Embryonic facial prominence (tissue), 1 donor: ENCODE results near the gene MAP1A.

Experiments
- DNase-seq: peaks from one replicate; pipeline ENCODE4 v3.0.0-alpha.2; 2016; ENCODE audit errors: extremely low spot score

MAP1A gene

DNA sequence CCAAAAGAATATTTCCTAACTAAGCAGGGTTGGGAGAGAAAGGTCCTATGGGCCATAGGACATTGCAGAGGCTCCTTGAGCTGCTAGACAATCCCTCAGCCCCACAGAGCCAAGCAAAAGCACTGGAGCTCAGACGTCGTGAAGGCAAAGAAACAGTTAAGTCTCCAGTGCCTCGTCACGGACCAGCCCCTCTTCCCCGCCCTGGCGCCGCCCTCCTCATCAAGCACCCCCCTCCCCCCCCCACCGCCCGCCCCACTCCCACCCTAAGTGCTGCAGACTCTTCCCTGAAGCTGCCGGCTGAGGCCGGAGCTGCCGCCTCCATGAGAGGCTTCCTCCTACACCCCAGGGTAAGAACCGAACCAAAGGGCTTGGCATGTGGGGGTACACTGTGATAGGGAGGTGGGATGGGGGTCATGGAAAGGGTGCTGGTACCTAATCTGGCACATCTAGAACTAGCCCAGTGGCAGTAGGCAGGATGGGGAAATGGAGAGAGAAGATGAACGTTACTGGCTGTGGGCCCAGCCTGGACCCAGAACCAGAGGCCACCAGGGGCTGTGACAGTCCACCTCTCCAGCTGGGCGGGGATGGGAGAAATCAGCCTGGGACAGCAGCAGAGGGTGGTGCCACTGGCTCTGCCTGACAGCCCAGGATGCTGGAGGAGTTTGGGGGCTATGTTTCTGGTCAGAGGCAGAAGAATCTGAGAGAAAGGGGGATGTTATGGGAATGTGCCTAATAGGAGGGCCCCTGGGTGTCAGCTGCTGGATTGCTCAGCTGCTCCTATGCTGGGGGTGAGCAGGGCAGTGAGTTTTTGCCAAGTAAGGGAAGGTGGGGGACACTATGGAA lies at the start of gene MAP1A:
MAP1A (plus strand) TSS at position 255 of the 843 bp plus-strand sequence. CDS start 3,866 bp downstream, outside the sequence.
- DNase-seq, result peak; percentile 52

DNA sequence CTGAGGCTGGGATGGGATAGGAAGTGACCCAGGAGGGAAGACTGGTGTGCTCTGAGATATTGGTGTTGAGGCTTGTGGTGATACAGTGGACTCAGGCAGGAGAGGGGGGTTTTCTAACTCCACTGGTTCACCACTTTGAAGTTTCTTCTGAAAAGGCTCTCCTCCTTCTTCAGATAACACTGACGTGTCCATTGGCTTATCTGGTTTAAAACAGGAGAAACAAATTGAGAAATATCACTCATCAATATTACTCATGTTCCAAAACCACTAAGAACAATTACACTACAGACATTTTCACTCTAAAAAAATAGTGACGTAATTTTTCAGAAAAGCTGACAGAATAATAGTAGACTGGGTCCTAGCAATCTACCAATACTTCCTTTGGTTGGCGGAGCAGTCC lies 47.5 kb upstream of the MAP1A start:
- DNase-seq, result no peak

DNA sequence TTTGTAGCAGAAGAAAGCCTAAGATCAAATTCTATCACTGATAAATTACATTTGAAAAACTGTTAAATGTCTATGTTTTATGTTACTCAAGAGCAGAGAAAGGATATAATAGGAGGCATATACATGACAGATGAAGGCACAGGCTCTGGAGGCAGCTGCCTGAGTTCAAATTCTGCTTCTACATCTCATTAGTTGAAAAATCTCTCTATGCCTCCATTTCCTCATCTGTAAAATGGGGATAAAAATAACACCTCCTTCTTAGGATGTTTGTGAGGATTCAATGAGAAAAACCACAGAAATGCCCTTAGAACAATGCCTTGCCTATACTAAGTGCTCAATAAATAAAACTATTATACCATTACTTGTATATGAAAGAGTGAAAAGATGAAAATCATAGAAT lies 45.4 kb upstream of the MAP1A start:
- no peak for DNase-seq

DNA sequence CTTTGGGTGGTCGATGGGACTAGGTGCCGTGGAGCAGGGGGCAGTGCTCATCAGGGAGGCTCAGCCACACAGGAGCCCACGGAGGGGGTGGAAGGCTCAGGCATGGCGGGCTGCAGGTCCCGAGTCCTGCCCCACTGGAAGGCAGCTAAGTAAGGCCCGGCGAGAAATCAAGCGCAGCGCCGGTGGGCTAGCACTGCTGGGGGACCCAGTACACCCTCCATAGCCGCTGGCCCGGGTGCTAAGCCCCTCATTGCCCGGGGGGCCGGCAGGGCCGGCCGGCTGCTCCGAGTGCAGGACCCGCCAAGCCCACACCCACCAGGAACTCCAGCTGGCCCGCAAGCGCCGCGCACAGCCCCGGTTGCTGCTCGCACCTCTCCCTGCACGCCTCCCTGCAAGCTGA lies 43.5 kb upstream of the MAP1A start:
- no peak for DNase-seq

DNA sequence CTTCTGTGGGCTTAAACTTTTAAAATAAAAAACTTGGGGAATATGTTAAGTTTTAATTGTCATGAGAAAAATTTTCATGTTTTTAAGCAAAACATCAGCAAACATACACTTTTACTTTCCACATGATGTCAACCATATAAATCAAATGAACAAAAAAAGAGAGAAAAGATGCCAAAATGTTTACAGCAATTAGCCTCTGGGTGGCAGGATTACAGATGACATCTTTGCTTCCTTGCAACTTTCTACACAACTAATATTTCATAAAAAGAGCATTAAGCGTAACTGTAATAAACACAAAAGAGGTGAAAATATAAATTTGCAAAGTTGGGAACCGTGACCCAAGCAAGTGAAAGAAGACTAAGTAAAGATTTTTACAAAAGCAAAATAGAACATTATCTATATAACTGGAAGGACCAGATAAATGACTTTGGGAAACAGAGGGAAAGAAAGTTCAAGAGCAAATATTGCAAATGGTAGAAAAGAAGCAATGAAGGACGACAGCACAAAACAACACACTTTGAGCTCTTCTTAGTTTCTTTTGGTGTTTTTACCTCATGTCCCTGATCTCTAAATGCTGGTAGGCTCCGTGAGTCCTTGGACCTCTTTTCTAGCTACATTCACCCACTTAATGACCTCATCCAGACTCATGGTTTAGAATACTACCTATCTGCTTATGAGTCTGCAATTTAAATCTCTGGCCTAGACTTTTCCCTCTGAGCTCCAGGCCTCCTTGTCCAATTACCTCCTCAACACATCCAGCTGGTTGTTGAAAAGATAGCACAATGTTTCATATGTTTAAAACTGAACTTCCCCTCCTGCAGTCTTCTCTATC lies 33.9 kb upstream of the MAP1A start:
- no peak for DNase-seq

DNA sequence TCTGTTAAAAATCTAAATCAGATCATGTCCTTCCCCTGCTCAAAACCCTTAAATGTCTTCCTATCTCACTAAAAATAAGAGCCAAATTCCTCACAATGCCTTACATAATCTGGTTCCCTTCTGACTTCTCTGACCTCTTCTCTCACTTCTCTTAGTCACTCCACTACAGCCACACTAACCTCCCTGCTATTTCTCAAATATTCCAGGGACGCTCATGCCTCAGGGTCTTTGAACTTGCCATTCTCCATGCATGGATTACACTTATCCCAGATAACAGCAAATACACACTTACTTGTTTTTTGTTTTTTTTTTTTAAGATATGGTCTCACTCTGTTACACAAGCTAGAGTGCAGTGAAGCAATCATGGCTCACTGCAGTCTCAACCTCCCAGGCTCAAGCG lies 33.0 kb upstream of the MAP1A start:
- DNase-seq, result no peak

DNA sequence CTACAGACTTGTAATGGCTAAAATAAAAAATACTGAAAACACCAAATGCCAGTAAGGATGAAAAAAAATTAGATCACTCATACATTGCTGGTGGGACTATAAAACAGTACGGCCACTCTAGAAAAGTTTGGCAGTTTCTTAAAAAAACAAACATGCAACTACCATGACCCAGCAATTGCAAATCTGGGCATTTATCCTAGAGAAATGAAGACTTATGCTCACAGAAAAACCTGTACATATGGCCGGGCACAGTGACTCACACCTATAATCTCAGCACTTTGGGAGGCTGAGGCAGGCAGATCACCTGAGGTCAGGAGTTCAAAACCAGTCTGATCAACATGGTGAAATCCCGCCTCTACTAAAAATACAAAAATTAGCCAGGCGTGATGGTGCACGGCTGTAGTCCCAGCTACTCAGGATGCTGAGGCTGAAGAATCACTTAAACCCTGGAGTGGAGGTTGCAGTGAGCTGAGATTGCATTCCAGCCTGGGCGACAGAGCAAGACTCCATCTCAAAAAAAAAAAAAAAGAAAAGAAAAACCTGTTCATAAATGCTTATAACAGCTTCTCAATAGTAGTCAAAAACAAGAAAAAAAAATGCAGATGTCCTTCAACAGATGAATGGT lies 30.0 kb upstream of the MAP1A start:
- DNase-seq, result no peak

DNA sequence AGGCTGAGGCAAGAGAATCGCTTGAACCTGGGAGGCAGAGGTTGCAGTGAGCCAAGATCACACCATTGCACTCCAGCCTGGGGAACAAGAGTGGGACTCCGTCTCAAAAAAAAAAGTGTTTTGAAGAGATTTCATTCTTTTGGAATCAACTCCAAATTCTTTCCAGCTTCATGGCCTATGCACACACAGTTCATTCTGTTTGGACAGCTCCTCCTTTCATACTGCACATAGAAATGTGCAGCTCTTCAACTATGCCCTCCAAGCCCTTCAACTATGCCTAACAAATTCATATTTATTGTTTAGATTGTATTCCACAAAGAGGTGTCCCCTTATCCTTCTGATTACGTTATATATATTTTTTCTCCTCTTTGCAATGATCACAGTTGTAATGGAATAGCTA lies 28.6 kb upstream of the MAP1A start:
- DNase-seq, result no peak

DNA sequence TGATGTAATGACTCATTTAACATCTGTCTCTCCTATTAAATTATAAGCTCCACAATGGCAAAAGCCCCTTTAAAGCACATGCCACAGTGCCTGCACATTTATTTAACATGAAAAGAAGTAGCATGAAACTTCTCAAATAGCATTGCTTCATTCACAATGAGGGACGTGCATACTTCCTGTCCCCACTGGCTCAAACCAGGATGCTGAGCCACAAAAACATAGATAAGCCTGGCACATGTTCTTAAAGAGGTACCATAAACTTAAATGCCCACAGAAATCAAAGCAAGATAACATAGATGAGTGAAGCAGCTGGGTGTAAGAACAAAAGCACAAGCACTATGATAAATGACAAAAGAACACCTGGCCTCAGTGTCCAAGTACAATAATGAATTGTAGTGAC lies 28.2 kb upstream of the MAP1A start:
- DNase-seq, result no peak

DNA sequence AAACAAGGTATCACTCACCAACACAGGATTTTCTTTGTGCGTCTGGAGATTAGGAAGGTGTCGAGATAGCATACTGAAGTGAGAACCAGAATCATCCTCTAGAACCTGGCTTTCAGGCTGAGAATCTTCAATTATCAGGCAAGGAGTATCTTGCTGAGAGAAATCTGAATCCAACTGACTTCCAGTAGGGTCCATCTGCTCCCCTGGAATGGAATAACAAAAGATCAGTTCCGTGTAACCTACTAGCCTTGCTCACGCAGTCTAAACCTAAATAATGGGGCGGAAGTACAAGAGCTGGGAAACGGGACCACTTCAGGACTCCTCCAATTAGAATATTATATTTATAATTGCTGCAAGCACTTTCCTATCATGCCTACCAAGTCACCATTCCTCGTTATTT lies 25.1 kb upstream of the MAP1A start:
- DNase-seq, result no peak

DNA sequence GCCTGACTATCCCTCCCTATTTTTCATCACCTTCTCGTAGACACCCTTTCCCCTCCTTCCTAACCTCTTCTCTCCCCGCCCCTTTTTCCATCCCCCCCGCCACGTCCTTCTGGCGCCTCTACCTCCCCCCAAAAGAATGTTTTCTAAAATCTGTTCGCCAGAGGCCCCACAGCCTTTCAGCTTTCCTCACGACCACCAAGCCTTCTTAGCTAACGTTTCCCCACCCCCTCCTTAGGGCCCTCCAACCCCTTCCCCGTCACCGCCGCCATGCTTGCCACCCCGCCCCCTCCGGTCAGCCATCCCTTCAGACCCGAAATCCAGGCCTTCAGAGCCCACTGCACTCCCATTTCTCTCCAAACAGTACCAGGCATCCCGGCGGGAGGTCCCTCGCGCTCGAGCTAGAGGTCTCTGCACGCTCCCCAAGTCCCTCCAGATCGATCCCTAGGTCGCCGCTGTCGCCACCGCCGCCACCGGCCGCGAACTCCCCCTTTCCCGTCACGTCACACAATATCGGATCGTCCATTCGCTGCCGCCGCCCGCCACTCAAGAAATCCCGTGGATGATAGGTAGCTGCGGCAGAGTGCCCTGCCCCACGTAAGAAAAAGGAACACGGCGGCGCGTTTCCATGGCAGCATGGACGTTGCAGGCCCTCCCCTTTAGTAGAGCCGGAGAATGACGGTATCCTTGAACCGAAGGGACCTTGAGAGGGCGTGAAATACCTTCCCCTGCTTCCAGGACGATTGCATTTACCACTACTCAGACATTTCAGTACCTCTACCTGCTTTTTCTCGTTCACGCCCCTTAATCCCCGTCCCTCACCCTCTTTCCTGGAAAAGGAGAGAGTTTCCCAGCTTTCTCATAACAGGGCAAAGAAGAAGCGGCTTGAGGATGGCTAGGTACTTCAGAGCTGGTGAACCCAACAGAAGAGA lies 24.5 kb upstream of the MAP1A start, which contains the start of gene TP53BP1:
TP53BP1 (minus strand) TSS at position 484 of the 929 bp plus-strand sequence; CDS start at position 371, 113 bp downstream.
- DNase-seq, result peak; percentile 94

DNA sequence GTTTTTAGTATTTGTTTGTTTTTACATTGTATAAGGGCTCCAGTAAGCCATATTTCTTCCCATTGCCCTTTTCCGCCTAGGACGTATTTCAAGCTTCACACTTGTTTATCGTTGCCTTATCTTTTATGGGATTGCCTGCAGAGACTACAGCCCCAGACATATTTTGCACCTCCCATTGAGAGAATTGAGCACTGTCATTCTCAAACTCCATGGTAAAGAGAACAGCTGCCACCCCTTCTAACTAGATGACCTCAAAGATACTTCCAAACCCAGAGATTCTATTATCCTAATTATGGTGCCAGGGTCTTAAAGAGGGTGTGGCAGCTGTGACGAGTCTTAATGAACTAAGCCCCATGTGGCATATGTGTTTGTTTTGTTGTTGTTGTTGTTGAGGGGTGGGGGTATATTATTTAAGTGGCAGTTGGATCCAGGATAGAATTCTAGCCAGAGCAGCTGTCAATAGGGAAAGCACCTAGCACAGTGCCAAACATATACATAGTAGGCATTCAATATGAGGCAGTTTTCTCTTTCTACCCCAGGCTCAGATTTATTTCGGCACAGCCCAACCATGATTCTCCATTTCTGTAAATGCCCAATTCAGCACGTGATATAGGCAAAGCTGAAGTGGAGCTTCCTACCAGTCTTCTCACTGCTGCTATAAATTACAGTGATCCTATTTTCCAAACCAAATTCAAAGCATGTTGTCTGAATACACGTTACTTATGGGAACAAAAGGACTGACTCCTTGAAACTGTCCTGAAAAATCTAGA lies 23.5 kb upstream of the MAP1A start:
- no peak for DNase-seq

DNA sequence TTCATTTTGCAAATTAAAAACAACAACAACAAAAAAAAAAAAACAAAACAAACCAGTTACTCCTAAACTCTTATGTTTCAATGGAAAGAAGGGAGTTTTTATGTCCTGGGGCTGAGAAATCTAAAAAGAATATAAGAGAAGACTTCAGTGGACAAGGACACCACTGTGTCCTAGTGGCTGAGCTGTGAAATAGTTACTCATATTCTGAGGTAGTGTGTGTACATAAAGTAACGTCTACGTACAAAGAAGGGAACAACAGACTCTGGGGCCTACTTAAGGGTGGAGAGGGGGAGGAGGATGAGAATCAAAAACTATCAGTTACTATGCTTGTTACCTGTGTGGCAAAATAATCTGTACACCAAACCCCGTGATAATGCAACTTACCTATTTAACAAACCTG lies 18.4 kb upstream of the MAP1A start:
- DNase-seq, result no peak

DNA sequence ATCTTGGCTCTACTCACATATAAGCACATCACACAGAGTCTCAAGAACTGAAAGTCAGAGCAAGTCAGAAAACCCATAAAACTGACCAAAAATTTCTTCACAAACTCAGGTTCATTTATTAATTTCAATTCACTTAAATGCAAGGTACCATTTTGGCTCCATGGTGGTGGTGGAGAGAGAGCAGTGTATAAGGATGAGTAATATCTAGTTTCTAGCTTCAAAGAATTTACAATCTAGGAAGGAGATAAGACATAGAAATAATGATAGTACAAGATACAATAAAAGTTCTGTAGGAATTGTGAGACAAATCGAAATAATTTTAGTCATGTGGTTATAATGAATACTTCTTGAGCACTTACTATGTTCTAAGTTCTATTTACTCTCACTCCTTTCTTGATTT lies 17.8 kb upstream of the MAP1A start:
- no peak for DNase-seq

DNA sequence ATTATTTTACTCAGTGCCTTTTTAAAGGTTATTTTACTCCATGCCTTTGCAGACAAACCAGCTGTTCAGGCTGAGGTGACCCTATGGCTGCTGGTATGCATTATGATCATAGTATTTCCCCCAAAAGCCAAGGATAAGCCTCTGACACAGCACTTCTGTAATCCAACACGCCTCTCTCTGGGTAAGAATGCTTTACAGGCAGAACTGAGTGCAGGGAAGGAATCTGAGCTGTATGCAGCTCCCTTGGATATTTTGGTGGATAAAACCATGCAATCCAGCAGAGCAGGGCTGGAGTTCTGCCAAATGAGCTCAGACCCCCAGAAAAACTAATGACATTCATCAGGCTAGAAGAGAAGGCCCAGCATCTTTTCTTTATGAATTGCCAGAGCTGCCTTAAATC lies 11.7 kb upstream of the MAP1A start:
- DNase-seq, result peak; percentile 81

DNA sequence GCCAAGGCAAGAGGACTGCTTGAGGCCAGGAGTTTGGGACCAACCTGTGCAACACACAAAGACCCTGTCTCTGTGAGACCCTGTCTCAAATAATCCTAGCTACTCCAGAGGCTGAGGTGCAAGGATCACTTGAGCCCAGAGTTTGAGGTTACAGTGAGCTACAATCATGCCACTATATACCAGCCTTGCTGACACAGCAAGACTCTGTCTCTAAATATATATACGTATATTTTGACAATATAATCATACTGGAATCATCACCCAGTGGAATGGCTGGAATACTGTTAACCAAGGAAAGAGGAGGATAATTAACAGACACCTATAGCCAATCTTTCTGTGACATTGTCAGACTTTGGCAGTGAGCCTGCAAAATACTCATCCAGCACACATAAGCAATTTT lies 9.0 kb upstream of the MAP1A start:
- no peak for DNase-seq

DNA sequence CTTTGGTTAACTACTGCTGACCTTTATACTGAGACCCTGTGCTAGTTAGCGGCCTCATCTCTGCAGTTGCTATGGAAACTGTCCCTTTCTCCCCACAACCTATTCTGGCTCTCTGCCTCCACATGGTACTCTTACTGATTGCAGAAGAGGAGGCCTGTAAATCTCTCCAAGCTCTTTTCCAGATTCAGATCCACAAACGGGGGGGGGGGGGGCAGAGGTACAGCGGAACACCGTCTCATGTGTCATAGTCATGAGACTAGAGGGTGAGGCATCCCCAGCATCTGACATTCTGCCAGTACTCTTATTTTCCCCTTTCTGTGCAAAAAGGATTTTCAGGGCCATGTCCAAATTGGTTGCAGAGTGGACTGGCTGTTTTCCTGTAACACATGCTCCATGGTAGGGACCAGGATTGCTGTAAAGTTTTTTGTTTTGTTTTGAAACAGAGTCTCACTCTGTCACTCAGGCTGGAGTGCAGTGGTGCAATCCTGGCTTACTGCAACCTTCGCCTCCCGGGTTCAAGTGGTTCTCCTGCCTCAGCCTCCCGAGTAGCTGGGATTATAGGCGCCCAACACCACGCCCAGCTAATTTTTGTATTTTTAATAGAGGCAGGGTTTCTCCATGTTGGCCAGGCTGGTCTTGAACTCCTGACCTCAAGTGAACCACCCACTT lies 8.3 kb upstream of the MAP1A start:
- DNase-seq, result no peak

DNA sequence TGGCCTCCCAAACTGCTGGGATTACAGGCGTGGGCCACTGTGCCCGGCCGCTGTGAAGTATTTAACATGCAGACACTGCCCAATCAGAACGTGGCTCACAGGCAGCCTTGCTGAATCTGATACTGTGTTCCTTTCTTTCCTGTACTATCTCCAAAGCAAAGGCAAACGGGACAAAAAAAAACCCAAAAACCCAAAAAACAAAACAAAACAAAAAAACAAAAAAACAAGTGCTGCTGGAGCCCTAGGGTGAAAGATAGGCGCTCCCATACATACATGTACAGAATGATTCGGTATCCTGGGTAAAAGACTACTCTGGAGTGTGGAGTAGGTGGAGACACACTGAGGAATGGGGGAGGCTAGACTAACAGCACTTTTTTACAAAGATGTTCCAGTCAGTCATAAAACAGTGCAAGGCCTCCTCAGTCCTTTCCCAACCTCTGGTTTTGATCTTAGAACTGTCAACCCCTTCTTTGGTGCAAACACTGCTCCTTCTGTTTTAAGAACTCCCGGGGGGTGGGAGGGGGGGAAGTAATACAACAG lies 7.7 kb upstream of the MAP1A start:
- no peak for DNase-seq

DNA sequence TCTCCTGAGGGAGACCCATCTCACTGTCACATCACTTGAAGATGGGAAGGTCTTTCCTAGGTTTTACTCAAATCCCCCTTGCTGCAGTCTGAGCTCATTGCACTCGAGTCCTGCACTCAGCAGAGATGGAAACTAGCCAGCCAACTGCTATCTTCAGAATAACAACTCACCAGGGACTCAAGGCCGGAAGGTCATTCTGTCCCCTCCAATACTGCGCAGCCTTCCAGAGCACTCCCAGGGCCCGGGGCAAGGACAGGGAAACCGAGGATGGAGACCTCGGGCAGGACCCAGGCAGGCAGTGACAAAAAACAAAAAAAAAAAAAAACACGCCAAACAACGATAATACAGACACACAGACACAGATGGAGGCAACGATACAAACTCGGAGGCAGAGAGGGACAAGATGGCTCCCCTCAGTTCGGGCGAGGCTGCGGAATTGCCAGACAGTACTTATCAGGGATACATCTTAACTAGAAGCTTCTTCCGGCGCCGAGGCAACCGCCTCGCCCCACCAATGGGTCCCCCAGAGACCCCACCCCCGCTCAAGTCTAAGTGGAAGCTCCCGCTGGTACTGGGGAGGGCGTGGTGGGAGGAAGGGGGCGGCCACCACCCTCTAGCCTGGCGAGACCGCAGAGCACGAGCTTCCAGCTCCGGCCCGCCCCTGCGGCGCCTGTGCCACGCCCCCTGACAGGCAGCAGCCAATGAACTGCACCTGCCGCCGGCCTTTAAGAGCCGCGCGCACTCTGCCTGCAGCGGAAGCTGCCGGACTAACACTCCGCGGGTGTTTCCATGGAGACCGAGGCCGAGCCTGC lies 7.0 kb upstream of the MAP1A start:
- DNase-seq, result peak; percentile 97
